Neuronal stem cell (in vitro differentiated cells): Measurements from ENCODE around the gene ALPP.
"Not testable (repeated sequence)": the region's sequence is repeated elsewhere in the genome, so short reads cannot be mapped to it uniquely, and the experiment has no call there.

Source experiments
- DNase-seq: peaks from one replicate; pipeline ENCODE4 v3.0.0-alpha.2; 2013; ENCODE audit warnings: low spot score
- H2AFZ ChIP-seq: one replicate; pipeline ENCODE4 v1.6.1; 2013; ENCODE audit warnings: mild to moderate bottlenecking, low read length, inconsistent platforms
- H2AK5ac ChIP-seq: 2 replicates; pipeline ENCODE4 v1.6.1; 2013; ENCODE audit warnings: low read depth, mild to moderate bottlenecking, inconsistent platforms, low read length, moderate library complexity, mixed read lengths
- H2BK120ac ChIP-seq: 2 replicates; pipeline ENCODE4 v1.6.1; 2013; ENCODE audit warnings: low read depth, mild to moderate bottlenecking, inconsistent platforms, low read length, moderate library complexity, mixed read lengths
- H2BK12ac ChIP-seq: one replicate; pipeline ENCODE4 v1.6.1; 2013; ENCODE audit warnings: low read length, inconsistent platforms
- H2BK15ac ChIP-seq: 2 replicates; pipeline ENCODE4 v1.6.1; 2013; ENCODE audit warnings: mild to moderate bottlenecking, low read length, inconsistent platforms, mixed read lengths
- H2BK5ac ChIP-seq: one replicate; pipeline ENCODE4 v1.6.1; 2013; ENCODE audit warnings: inconsistent platforms, mild to moderate bottlenecking, low read length, moderate library complexity
- H3K14ac ChIP-seq: one replicate; pipeline ENCODE4 v1.6.1; 2013; ENCODE audit warnings: low read length, inconsistent platforms
- H3K18ac ChIP-seq: 2 replicates; pipeline ENCODE4 v1.6.1; 2013; ENCODE audit warnings: low read length, inconsistent platforms
- H3K23ac ChIP-seq: 2 replicates; pipeline ENCODE4 v1.6.1; 2013; ENCODE audit warnings: low read depth, mild to moderate bottlenecking, mixed read lengths, low read length, inconsistent platforms; ENCODE audit not compliant: poor library complexity
- H3K27ac ChIP-seq: replicated peaks from 3 replicates; pipeline ENCODE4 v1.5.1; 2013; ENCODE audit warnings: low read length, inconsistent platforms
- H3K27me3 ChIP-seq, 3 experiments: 2 replicates each; pipeline ENCODE4 v1.6.1; 2013; ENCODE audit warnings: low read length in 3 of 3, mild to moderate bottlenecking in 2 of 3, inconsistent platforms in 1 of 3, low read depth in 1 of 3, mixed read lengths in 1 of 3, moderate library complexity in 1 of 3; ENCODE audit not compliant: control insufficient read depth in 3 of 3, insufficient read depth in 3 of 3
- H3K36me3 ChIP-seq, 2 donors: replicated peaks in 1 of 2; 2 replicates each; pipeline ENCODE4 v1.6.1; 2013; ENCODE audit warnings: low read length in 2 of 2; ENCODE audit not compliant: control insufficient read depth in 2 of 2, insufficient read depth in 2 of 2
- H3K4ac ChIP-seq: 2 replicates; pipeline ENCODE4 v1.6.1; 2013; ENCODE audit warnings: inconsistent platforms, mild to moderate bottlenecking, low read length, moderate library complexity
- H3K4me1 ChIP-seq, 2 donors: 1 replicate in 1 of 2; 2 replicates in 1 of 2; pipeline ENCODE4 v1.6.1; 2013; ENCODE audit warnings: low read length in 2 of 2, low read depth in 1 of 2; ENCODE audit not compliant: control insufficient read depth in 2 of 2, insufficient read depth in 1 of 2
- H3K4me2 ChIP-seq: one replicate; pipeline ENCODE4 v1.6.1; 2013; ENCODE audit warnings: mild to moderate bottlenecking, low read length, inconsistent platforms; ENCODE audit not compliant: insufficient read depth, poor library complexity, severe bottlenecking
- H3K4me3 ChIP-seq, 2 donors: 2 replicates each; pipeline ENCODE4 v1.5.1; 2013; ENCODE audit warnings: low read length in 2 of 2, mild to moderate bottlenecking in 2 of 2, inconsistent platforms in 1 of 2, moderate library complexity in 1 of 2
- H3K79me1 ChIP-seq: one replicate; pipeline ENCODE4 v1.6.1; 2013; ENCODE audit warnings: low read depth, mild to moderate bottlenecking, inconsistent platforms, low read length, moderate library complexity
- H3K9ac ChIP-seq: one replicate; pipeline ENCODE4 v1.6.1; 2013; ENCODE audit warnings: mild to moderate bottlenecking, low read depth, low read length, inconsistent platforms; ENCODE audit not compliant: poor library complexity
- H3K9me3 ChIP-seq, 2 donors: replicated peaks in 1 of 2; 2 replicates each; pipeline versions ENCODE3 to v1.6.1; 2013; ENCODE audit warnings: low read length in 2 of 2, mild to moderate bottlenecking in 2 of 2, inconsistent platforms in 1 of 2, low read depth in 1 of 2, mixed read lengths in 1 of 2, moderate library complexity in 1 of 2; ENCODE audit not compliant: control insufficient read depth in 2 of 2, insufficient read depth in 1 of 2
- H4K8ac ChIP-seq: one replicate; pipeline ENCODE4 v1.6.1; 2013; ENCODE audit warnings: low read depth, mild to moderate bottlenecking, inconsistent platforms, low read length, moderate library complexity
- H4K91ac ChIP-seq: one replicate; pipeline ENCODE4 v1.6.1; 2013; ENCODE audit warnings: low read length, low read depth, mild to moderate bottlenecking, inconsistent platforms; ENCODE audit not compliant: poor library complexity
- WGBS, 2 donors: extraction: QIAGEN DNeasy Blood & Tissue Kit; methylation state at CpG; one replicate each; pipeline ENCODE4 v1.1.7; 2013; ENCODE audit warnings: missing lambda C conversion rate in 2 of 2, mixed read lengths in 1 of 2; ENCODE audit not compliant: insufficient read length in 2 of 2, insufficient replicate concordance in 1 of 2; ENCODE audit errors: extremely low coverage in 2 of 2; 5-methylcytosine and 5-hydroxymethylcytosine counted together

The ALPP gene

GRCh38 chr2:232336241-232336736 lies 42.3 kb upstream of the ALPP start:
- no peak overlapping the region for H2BK120ac ChIP-seq
- H3K36me3 ChIP-seq, result no peaks in the 10 kb centered on the region
- H3K27me3 ChIP-seq, result no peaks in the 10 kb centered on the region
- no peak overlapping the region for H2AFZ ChIP-seq
- H3K4me2 ChIP-seq, result no peak overlapping the region
- WGBS, 2 donors, result no CpG with 5 or more reads among the region's 15 CpGs
- no peak for DNase-seq
- no peak overlapping the region for H3K18ac ChIP-seq
- no peak overlapping the region for H2BK12ac ChIP-seq
- H2AK5ac ChIP-seq, result no peak overlapping the region
- no peak overlapping the region for H2BK15ac ChIP-seq
- no peak overlapping the region for H3K9ac ChIP-seq
- H3K4ac ChIP-seq, result no peak overlapping the region
- H3K23ac ChIP-seq, result no peak overlapping the region
- no peak overlapping the region for H3K4me3 ChIP-seq
- no peak overlapping the region for H3K27ac ChIP-seq
- H3K79me1 ChIP-seq, result peaks cover 2% of the 10 kb centered on the region
- H4K91ac ChIP-seq, result no peak overlapping the region
- H3K14ac ChIP-seq, result no peak overlapping the region
- H3K9me3 ChIP-seq, result no peaks in the 10 kb centered on the region
- no peak overlapping the region for H2BK5ac ChIP-seq
- H3K4me1 ChIP-seq, result peaks cover 0 to 3% of the 10 kb centered on the region in 2 donors
- no peak overlapping the region for H4K8ac ChIP-seq

DNA sequence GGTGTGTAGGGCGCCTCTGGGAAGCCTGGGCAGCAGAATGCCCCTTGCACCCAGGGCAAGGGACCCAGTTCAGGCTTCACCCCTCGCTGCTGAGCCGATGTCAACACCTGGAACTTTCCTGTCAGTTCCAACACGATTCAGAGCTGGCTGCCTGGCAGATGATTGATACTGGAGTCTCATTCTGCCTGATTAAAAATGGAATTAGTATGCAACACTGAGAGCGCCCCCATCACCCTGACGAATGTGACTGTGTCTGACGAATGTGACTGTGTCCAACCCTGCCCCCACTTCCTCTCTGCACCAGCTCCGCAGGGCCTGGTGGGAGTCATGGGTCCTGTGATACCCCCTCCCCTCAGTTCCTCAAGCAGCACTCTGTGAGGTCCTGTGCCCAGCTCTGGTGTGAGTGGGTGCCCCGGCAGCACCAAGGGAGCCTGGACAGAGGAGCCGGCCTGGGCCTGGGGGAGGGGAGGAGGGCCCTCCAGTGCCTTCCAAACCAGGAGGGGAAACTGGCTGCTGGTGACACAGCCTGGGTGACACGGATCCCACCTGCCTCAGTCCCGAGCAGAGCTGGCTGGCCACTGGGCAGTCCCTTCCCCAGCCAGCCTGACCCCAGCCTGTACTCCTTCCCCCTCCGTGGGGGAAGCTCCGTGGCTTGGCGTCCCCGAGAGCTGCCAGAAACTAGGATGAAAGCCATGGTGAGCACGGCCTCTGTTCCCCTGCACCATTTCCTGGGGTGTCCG lies 41.4 kb upstream of the ALPP start:
- Histone ChIP-seq H3K27me3 (no peaks in the 10 kb centered on the region), H2AK5ac (no peak overlapping the region), H3K23ac (no peak overlapping the region), H3K9ac (peak overlapping the region; percentile 21), H4K91ac (no peak overlapping the region), H2BK5ac (no peak overlapping the region), H3K18ac (no peak overlapping the region), H3K14ac (peak overlapping the region; percentile 21), H3K4me1 (peaks cover 0 to 3% of the 10 kb centered on the region in 2 donors), H2BK15ac (no peak overlapping the region), H3K36me3 (no peaks in the 10 kb centered on the region), H3K79me1 (peaks cover 2% of the 10 kb centered on the region), H2AFZ (no peak overlapping the region), H3K27ac (no peak overlapping the region), H4K8ac (no peak overlapping the region), H3K9me3 (no peaks in the 10 kb centered on the region), H3K4ac (no peak overlapping the region), H3K4me2 (no peak overlapping the region), H3K4me3 (no peak overlapping the region), H2BK120ac (no peak overlapping the region), H2BK12ac (no peak overlapping the region)
- no CpG with 5 or more reads among the region's 18 CpGs for WGBS, 2 donors
- no peak for DNase-seq

DNA sequence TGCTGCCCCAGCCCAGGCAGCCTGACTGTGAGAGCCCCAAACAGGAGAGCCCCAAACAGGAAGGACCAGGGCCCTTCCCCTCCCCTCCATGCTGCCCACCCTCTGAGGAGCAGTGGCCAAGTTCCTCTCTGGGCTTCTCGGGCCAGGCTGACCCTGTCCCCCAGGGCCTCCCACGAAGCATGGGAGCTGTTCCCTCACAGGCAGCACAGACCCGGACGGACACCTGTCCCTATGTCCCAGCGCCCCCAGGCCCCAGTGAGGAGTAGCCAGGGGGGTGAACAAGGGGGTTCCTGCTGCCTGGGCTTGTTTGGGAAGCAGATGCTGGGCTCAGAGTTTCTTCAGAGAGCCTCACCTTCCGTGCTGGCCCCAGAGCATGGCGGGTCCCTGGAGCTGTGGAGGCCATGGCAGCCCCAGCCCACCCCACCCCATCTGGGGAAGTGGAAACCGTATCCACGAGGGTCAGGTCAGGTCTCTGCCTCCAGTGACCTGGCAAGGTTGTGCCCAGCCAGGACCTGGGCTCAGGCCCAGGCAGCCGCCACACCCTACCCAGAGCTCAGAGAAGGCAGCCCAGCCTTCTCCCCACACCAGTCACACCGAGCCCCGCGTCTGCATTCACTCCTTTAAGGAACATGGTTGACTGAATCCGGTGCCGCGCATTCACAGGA lies 40.3 kb upstream of the ALPP start:
- H3K4me3 ChIP-seq, H3K27ac ChIP-seq: not testable (repeated sequence)
- no CpG with 5 or more reads among the region's 16 CpGs for WGBS, 2 donors

DNA sequence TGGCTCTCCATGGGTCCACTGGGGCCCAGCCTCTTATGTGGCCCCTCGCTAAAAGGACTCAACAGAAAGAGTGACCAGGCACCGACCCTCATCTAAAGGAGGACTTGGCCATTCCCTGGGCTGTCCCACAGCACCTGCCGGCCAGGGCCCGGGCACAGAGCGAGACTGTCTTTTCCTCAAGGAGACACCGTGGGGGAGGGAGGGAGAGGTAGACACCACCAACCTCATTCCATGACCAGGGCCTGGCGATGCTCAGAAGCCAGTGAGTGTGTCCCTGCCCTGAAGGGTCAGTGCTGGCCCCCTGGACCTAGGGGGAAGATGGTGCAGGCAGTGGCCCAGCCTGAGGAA lies 39.8 kb upstream of the ALPP start:
- Histone ChIP-seq H3K4me2 (no peak overlapping the region), H4K91ac (no peak overlapping the region), H3K4me3 (no peak overlapping the region), H3K23ac (peak overlapping the region; percentile 43), H2BK5ac (no peak overlapping the region), H4K8ac (no peak overlapping the region), H3K4me1 (no peaks in the 10 kb centered on the region), H3K9ac (peak overlapping the region; percentile 21), H2BK15ac (no peak overlapping the region), H3K9me3 (no peaks in the 10 kb centered on the region), H3K14ac (no peak overlapping the region), H2BK120ac (no peak overlapping the region), H2AK5ac (no peak overlapping the region), H3K18ac (peak overlapping the region; percentile 16), H3K79me1 (peaks cover 2% of the 10 kb centered on the region), H3K4ac (no peak overlapping the region), H3K36me3 (no peaks in the 10 kb centered on the region), H3K27me3 (no peaks in the 10 kb centered on the region), H2AFZ (no peak overlapping the region), H2BK12ac (no peak overlapping the region), H3K27ac (no peak overlapping the region)
- no peak for DNase-seq
- WGBS, 2 donors, result no CpG with 5 or more reads among the region's 7 CpGs

More for the DNA sequence above, 40.3 kb upstream of the ALPP start:
- not testable (repeated sequence) for H3K4me1 ChIP-seq, H3K23ac ChIP-seq, H3K9me3 ChIP-seq, H2AK5ac ChIP-seq, H2BK12ac ChIP-seq, DNase-seq, H3K36me3 ChIP-seq, H4K8ac ChIP-seq, H3K18ac ChIP-seq, H3K9ac ChIP-seq, H2AFZ ChIP-seq, H4K91ac ChIP-seq, H2BK120ac ChIP-seq, H3K4me2 ChIP-seq, H3K27me3 ChIP-seq, H2BK15ac ChIP-seq, H3K79me1 ChIP-seq, H2BK5ac ChIP-seq, H3K14ac ChIP-seq, H3K4ac ChIP-seq
